Panc1 (cell line): ENCODE data around the gene DPYSL3.

Experiments
- SIN3A ChIP-seq: IDR thresholded peaks from 2 replicates; pipeline ENCODE4 v1.6.1; 2012; ENCODE audit warnings: low read depth, mild to moderate bottlenecking, low read length, moderate library complexity, borderline replicate concordance; ENCODE audit not compliant: insufficient read depth
- TF ChIP-seq, protein P1 (sequence below): fragments of 450-650 bp; IDR thresholded peaks from 2 replicates; pipeline ENCODE4 v1.5.1; 2017; ENCODE audit warnings: mild to moderate bottlenecking

DNA sequence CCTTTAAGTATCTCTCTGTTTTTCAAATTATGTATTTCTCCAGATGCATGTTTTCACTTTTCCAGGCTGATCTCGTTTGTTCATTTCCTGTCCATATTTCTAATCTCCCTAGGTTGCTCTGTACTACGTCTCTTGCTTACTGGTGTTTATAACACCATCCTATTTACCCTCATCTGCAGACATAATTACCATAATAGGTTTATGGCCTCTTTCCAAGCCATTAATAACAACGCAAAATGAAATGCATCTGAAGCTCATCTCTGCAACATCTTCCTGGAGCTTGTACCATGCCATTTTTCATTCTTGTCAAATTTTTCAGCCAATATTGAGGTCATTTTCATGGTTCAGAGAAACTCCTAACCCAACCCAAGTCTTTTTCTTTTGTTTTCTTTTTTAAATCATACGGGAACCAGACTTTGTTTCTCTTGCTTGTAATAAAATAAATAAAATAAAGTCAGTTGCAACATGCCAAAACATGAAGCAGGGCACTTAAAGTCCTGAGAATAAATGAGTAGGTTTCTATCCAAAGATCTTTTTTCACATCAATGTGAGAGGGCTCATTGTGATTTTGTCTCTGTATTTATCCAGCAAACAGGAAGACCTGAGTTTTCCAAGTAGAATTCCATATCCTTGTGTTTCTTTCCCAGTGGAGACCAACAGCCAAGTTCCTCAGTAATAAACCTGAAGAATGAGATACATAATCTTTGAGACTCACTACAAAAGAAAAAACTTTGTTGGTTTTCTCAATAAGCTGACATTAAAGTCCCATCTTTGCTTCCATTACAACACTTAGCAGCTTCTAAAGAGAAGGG lies 37.0 kb downstream of the DPYSL3 start:
- TF ChIP-seq, protein P1, sequence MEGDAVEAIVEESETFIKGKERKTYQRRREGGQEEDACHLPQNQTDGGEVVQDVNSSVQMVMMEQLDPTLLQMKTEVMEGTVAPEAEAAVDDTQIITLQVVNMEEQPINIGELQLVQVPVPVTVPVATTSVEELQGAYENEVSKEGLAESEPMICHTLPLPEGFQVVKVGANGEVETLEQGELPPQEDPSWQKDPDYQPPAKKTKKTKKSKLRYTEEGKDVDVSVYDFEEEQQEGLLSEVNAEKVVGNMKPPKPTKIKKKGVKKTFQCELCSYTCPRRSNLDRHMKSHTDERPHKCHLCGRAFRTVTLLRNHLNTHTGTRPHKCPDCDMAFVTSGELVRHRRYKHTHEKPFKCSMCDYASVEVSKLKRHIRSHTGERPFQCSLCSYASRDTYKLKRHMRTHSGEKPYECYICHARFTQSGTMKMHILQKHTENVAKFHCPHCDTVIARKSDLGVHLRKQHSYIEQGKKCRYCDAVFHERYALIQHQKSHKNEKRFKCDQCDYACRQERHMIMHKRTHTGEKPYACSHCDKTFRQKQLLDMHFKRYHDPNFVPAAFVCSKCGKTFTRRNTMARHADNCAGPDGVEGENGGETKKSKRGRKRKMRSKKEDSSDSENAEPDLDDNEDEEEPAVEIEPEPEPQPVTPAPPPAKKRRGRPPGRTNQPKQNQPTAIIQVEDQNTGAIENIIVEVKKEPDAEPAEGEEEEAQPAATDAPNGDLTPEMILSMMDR = no peak
- TF ChIP-seq SIN3A = no peak
